ENCODE results near the gene ARRDC3. TPM values are rescaled to one million over a fixed set of nuclear protein-coding genes. Genes with fewer than 3 reads are reported as not detected.
"Not testable (repeated sequence)": the region's sequence is repeated elsewhere in the genome, so short reads cannot be mapped to it uniquely, and the experiment has no call there.

ARRDC3 gene
- total RNA-seq, 2 donors from 2014 or later: 28.0 to 37.6 TPM

DNA sequence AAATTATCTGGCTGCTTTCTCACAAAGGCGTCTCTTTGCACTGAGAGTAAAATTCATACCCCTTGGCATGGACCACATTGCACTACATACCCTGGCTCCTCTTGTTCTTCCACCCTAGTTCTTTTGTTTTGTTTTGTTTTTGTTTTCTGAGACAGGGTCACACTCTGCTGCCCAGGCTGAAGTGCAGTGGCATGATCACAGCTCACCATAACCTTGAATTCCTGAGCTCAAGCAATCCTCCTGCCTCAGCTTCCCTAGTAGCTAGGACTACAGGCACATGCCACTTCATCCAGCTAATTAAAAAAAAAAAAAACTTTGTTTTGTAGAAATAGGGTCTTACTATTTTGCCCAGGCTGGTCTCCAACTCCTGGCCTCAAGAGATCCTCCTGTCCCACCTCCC, 51.4 kb downstream of the ARRDC3 start:
- H3K36me3 ChIP-seq: no peaks in the 10 kb centered on the region
- H3K9me3 ChIP-seq: no peaks in the 10 kb centered on the region
- TF ChIP-seq, protein P1, sequence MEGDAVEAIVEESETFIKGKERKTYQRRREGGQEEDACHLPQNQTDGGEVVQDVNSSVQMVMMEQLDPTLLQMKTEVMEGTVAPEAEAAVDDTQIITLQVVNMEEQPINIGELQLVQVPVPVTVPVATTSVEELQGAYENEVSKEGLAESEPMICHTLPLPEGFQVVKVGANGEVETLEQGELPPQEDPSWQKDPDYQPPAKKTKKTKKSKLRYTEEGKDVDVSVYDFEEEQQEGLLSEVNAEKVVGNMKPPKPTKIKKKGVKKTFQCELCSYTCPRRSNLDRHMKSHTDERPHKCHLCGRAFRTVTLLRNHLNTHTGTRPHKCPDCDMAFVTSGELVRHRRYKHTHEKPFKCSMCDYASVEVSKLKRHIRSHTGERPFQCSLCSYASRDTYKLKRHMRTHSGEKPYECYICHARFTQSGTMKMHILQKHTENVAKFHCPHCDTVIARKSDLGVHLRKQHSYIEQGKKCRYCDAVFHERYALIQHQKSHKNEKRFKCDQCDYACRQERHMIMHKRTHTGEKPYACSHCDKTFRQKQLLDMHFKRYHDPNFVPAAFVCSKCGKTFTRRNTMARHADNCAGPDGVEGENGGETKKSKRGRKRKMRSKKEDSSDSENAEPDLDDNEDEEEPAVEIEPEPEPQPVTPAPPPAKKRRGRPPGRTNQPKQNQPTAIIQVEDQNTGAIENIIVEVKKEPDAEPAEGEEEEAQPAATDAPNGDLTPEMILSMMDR (IDR thresholded peaks at IDR 0.05): no peak
- no peaks in the 10 kb centered on the region for H3K4me1 ChIP-seq
- DNase-seq: no peak
- H3K27me3 ChIP-seq: no peaks in the 10 kb centered on the region
- no peak overlapping the region for H3K27ac ChIP-seq
- H3K4me3 ChIP-seq: no peak overlapping the region
- no peak overlapping the region for H3K9ac ChIP-seq (ENCODE audit: low read depth in 2 of 2, low read length in 2 of 2)
- intact Hi-C loops (cut with DNase I): no loop called here

DNA sequence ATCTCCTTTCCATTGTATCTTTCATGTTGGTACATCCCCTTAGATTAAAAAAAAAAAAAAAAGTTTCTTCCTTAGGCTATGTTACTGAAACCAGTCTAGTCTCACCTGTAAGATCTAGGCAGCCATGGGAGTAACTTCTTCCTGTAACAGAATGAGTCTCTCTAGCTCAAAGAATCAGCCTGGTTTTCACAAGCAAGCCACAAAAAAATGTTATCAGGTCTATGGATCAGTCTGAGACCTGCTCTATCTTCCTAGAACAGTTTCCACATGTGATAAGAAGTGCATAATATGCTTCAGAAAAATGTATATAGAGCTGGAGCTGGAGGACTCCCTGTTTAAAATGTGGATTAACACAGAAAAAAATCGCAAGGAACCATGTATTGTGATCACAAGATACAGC, 53.8 kb downstream of the ARRDC3 start:
- Histone ChIP-seq H3K27me3 (no peaks in the 10 kb centered on the region), H3K4me1 (no peaks in the 10 kb centered on the region), H3K36me3 (no peaks in the 10 kb centered on the region), H3K9ac (ENCODE audit: low read depth in 2 of 2, low read length in 2 of 2) (no peak overlapping the region), H3K27ac (no peak overlapping the region), H3K4me3 (no peak overlapping the region), H3K9me3 (no peaks in the 10 kb centered on the region)
- TF ChIP-seq, protein P1 (IDR thresholded peaks at IDR 0.05): no peak
- intact Hi-C loops (cut with DNase I): no loop called here
- DNase-seq: no peak

DNA sequence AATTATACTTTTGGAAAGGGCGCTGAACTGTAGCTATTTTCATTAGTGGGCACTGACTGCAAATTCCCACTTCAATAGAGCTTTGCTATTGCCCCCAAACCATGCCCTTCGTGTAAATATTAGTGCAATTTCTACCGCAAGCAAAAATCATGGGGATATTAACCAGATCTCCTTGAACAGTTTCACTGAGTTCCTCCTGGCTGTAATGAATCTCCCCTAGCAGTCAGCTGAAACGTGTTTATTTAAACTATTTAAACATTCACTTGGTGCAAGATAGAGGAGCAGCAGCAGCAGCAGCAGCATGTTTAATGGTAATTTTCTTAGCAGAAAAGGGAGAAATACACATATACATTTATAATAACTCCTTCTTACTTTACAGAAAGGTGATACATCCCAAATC, 54.4 kb downstream of the ARRDC3 start:
- no peak overlapping the region for H3K4me3 ChIP-seq
- no peaks in the 10 kb centered on the region for H3K9me3 ChIP-seq
- no peaks in the 10 kb centered on the region for H3K36me3 ChIP-seq
- intact Hi-C loops (cut with DNase I): no loop called here
- H3K4me1 ChIP-seq: no peaks in the 10 kb centered on the region
- TF ChIP-seq, protein P1 (IDR thresholded peaks at IDR 0.05): no peak
- no peaks in the 10 kb centered on the region for H3K27me3 ChIP-seq
- DNase-seq: no peak
- H3K27ac ChIP-seq: no peak overlapping the region
- no peak overlapping the region for H3K9ac ChIP-seq (ENCODE audit: low read depth in 2 of 2, low read length in 2 of 2)

DNA sequence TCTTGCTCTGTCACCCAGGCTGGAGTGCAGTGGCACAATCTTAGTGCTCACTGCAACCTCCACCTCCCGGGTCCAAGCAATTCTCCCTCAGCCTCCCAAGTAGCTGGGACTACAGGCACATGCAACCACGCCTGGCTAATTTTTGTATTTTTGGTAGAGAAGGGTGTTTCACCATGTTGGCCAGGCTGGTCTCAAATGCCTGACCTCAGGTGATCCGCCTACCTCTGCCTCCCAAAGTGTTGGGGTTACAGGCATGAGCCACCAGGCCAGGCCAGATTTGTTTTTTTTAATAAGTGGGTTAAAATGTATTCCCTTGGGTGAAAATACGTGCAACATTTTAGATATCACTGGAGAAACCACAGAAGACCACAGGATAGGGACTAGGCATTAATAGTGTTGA, 60.1 kb downstream of the ARRDC3 start:
- H3K9me3 ChIP-seq, H3K4me1 ChIP-seq: not testable (repeated sequence)

DNA sequence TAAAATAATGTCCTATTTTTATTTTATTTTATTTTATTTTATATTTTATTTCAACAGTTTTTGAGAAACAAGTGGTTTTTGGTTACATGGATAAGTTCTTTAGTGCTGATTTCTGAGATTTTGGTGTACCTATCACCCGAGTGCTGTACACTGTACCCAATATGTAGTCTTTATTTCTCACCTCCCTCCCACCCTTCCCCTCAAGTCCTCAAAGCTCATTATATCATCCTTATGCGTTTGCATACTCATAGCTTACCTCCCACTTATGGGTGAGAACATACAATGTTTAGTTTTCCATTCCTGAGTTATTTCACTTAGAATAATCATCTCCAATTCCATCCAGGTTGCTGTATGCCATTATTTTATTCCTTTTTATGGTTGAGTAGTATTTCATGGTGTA, 63.5 kb downstream of the ARRDC3 start:
- Histone ChIP-seq H3K9ac (ENCODE audit: low read depth in 2 of 2, low read length in 2 of 2) (no peak overlapping the region), H3K9me3 (no peaks in the 10 kb centered on the region), H3K4me1 (no peaks in the 10 kb centered on the region), H3K4me3 (no peak overlapping the region), H3K27ac (no peak overlapping the region), H3K36me3 (no peaks in the 10 kb centered on the region), H3K27me3 (no peaks in the 10 kb centered on the region)
- TF ChIP-seq, protein P1 (IDR thresholded peaks at IDR 0.05): no peak
- DNase-seq: no peak
- intact Hi-C loops (cut with DNase I): no loop called here

More for the DNA sequence above, 60.1 kb downstream of the ARRDC3 start:
- H3K36me3 ChIP-seq; H3K27me3 ChIP-seq; intact Hi-C loops (cut with DNase I); H3K9ac ChIP-seq (ENCODE audit: low read depth in 2 of 2, low read length in 2 of 2); H3K4me3 ChIP-seq; DNase-seq; H3K27ac ChIP-seq: not testable (repeated sequence)

DNA sequence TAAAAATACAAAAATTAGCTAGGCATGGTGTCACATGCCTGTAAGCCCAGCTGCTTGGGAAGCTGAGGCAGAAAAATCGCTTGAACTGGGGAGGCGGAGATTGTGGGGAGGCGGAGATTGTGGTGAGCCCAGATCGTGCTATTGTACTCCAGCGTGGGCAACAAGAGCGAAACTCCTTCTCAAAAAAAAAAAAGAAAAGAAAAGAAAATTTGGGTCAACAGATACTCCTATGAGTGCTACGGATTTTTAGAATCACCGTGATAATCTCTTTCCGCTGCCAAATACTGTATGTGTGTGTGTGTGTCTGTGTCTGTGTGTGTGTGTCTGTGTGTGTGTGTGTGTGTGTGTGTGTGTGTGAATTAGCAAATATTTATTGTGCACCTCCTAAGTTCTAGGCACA, 64.4 kb downstream of the ARRDC3 start:
- Histone ChIP-seq H3K4me3 (no peak overlapping the region), H3K9me3 (no peaks in the 10 kb centered on the region), H3K27ac (no peak overlapping the region), H3K36me3 (no peaks in the 10 kb centered on the region), H3K4me1 (no peaks in the 10 kb centered on the region), H3K9ac (ENCODE audit: low read depth in 2 of 2, low read length in 2 of 2) (no peak overlapping the region), H3K27me3 (no peaks in the 10 kb centered on the region)
- intact Hi-C loops (cut with DNase I): no loop called here
- no peak for DNase-seq
- TF ChIP-seq, protein P1 (IDR thresholded peaks at IDR 0.05): no peak

Data from colonic mucosa (tissue), 4 donors.